HG03108 (cell line): ENCODE data around the gene OR2T27.
"Not testable (repeated sequence)": the region's sequence is repeated elsewhere in the genome, so short reads cannot be mapped to it uniquely, and the experiment has no call there.

ENCODE experiments used
- ATAC-seq: cut with Tn5 transposase; IDR thresholded peaks from one replicate; pipeline ENCODE4 v1.9.1; 2021; ENCODE audit warnings: moderate library complexity; ENCODE audit not compliant: unreplicated experiment

The OR2T27 gene, protein sequence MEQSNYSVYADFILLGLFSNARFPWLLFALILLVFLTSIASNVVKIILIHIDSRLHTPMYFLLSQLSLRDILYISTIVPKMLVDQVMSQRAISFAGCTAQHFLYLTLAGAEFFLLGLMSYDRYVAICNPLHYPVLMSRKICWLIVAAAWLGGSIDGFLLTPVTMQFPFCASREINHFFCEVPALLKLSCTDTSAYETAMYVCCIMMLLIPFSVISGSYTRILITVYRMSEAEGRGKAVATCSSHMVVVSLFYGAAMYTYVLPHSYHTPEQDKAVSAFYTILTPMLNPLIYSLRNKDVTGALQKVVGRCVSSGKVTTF

DNA sequence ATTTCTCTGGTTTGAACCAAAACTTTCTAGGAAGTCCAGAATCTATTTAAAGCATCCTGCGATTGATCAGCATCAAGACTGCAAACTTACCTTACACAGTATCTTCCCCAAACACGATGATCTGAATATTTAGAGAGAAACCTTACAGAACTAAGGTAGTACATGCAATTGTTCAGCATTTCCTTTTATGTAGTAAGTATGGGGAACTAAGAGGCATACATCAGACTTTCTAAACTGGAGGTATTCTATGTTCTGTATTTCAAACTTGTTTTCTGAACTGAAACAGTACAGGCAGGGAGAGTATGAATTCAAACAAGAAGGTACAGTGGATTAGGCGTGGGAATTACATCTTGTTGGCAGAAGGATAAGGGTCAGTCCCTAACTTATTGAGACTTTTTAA is at the start of gene OR2T27:
TSS of gene OR2T27 (minus strand) at position 175 of the 400 bp plus-strand sequence. CDS start 4,644 bp downstream, outside the sequence.
- not testable (repeated sequence) for ATAC-seq

DNA sequence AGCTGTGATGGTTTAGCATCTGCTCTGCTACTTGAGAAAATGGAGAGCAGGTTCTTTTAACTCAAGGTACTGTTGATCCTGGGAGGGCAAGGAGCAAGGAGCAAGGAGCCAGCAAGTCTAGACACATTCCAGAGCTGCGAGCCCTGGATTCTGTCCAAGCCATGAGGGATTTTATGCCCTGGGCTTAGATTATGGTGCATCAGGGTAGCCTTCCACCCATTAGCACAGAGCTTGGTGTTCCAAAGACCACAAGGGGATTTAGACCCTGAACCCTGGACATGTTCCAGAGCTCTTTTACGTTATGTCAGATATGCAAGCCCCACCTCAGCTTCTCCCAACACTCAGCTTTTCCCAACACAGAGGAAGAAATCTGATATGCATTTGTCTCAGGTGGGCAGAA is 49.3 kb upstream of the OR2T27 start:
- no peak for ATAC-seq

DNA sequence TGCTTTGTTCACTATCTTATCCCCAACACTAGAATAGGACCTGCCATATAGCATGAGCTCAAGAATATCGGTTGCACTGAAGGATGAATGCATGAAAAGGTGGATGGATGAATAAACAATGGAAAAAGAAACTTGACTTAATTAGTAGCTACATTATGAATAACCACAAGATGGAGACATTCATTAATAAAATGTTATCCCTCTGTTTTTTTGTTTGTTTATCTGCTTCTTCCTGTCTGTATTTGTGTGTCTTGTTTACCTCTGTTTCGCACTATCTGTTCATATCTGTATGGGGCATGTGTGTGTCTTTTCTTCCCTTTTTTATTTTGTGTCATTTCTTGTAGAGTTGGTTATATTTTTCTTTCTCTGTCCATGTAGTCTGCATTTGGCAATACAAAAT is 48.3 kb upstream of the OR2T27 start:
- no peak for ATAC-seq

DNA sequence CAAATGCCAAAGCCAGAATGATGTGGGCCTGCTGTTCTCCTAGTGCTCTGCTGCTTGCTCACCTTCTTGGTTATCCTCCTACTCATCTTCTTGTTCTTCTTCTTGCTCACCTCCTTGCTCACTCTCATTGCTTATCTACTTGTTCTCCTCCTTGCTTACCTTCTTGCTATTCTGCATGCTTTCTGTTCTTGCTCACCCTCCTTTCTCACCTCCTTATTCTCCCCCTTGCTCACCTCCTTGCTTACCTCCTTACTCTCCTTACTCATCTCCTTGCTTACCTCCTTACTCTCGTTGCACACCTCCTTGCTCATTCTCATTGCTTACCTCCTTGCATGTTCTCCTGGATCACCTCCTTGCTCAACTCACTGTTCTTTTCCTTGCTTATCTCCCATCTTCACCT is 47.4 kb upstream of the OR2T27 start, which contains the start of gene OR14I1:
TSS of gene OR14I1 (minus strand) at position 53 of the 400 bp plus-strand sequence.
- ATAC-seq = no peak

DNA sequence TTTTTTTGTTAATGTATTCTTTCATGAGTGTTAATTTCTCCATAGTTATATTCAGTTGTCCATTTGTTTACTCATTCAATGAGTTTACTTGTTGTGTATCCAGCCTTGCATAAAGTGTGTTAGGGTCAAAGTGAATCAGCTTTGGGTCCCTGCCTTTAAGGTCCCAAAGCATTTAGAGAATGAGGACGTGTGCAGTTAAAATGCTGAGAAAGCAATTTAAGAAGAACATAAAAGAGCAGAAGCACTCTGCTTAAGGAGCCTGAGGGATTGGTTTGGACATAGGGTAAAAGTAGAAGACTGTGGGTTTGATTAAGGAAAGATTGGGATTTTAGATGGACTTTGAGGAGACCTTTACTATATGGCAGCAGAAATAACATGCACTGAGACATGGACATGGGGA is 43.8 kb upstream of the OR2T27 start:
- ATAC-seq = no peak

DNA sequence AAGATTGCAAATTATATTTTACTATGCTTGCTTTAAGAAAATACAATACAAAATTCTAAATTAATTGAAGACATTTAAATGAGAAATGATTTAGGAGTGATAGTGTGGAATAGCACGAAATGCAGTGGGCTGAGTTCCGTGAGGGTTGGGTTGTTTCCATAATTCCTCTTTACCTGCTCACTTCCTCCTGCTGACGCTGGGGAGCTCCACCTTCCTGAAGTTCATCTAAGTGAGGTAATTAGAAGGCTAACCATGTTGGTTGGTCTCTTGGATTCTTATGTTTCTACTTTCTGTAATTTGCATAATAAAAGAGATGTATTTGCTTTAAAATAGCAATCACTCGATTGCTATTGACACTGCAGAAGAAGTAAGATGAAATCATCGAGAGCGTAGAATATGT is 42.6 kb upstream of the OR2T27 start:
- no peak for ATAC-seq

DNA sequence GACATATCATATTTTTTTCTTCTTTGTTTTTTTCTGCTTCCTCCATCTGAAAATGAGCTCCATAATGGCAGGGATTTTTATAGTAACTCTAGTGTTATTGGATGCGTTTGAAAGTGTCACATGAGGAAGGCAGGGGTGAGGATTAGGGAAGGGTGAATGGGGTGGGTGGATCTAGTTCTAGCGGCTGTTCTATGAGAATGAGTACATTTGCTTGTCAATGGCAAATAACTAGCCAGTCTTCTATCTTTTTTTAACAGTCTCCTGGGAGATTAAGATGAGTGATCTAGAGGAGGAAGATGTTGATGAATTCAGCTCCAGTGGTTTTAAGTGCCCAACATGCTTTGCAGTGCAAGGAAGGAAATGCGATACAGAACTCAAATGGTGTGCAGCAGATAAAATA is 41.4 kb upstream of the OR2T27 start:
- ATAC-seq = no peak

DNA sequence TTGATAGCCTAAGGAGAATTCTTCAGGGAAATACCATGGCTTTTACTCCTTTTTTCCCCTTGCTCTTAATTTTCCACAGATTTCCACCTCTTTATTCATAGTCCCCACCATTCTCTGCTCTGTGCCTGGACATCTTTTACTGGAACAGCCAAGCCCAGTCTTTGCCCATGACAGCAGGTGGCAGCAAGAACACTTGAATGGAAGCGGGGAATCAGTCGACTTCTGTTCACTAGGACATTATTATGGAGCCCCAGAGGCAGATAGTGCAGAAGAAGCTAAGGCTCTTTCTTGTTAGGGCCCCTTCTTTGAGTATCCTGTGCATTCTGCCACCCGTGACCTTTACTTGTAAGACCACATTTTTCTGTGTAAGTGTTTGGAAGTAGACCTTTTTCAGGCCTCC is 40.9 kb upstream of the OR2T27 start:
- no peak for ATAC-seq

DNA sequence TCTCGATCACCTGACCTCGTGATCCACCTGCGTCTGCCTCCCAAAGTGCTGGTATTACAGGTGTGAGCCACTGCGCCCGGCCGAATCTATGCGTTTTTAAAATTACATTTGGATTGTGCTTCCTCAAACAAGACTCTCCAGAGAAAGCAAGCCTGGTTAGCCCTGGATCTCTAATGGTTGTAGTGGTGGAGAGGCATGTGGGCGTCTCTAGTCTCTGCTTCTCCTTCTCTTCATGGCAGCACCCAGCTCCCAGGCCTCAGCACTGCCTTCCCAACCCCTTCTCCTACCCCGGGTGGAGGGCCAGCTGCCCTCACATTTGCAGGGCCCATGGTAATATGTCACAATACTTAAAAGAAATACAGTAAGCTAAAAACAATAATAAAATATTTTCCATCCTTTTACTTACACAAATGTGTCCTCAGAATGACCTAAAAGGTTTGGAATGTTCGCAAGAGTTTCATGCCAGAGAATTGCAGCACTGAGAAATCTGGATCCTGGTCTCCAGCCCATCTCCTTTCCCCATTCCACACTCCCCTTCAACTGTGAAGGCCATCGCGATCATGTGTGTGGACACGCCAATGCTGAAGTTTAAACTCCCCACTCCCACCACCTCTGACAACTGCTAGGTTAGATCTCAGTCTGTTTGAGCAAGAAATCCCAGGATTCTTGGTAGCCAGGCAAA is 40.3 kb upstream of the OR2T27 start:
- no peak for ATAC-seq

DNA sequence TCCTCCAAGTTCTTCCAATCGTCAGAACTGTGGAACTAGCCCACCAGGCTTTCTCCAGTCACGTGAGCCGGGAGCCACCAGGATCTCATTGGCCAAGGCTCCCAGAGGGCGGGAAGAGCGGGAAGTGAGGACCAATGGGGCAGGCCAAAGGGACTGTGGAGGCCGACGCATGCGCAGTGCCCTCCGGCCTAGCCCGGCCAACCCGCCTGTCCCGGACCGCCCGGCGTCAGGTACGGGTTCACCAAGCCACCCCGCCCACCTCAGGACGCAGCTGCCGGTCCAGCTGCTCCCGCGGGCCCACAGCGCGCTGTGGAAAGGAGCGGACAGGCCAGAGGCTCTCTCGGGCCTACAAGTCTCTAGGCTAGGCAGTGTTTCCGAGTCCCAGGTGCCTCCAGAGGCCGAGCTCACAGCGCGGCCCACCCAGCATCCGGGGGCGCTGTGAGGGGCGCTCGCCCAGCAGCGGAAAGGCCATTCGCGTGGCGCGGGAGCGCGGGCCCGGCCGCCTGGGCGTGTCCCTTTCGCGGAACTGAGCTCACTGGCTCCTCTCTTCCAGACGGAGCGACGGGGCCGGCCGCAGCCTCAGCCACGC is 36.3 kb upstream of the OR2T27 start:
- ATAC-seq = no peak

DNA sequence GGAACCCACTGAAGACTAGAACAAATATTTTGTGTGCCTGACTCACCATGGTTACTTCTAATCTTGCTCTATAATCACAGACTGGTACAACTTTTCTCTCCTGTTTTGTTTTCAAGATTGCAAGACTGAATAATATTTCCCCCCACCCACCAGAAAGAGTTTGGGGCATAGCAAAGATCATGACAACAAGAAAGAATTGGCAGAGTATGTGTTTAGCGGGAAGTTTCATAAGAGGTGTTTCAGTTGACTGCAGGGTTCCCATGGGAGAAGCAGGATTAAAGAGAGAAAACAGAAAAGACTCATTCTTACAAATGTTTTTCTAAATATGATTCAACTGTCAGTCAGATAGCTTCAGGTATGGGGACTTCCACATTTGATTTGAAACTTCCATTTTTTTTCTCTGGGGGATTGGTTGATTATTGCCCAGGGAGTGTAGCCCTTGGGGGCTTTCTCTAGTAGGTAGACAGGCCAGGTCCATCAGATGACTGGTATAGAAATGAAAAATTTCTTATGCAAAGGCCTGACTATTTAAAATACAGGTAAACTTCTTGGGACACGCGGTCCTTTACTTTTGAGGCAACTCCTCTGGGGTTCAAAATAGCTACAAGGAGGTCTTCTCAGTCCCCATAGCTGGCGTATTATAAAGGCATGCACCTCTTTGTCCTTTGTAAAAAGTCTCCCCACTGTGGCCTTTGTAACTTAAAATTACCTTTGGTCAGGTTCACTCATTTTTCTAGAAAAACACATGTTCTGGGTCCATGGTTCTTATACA is 33.4 kb upstream of the OR2T27 start:
- ATAC-seq = peak; percentile 71

DNA sequence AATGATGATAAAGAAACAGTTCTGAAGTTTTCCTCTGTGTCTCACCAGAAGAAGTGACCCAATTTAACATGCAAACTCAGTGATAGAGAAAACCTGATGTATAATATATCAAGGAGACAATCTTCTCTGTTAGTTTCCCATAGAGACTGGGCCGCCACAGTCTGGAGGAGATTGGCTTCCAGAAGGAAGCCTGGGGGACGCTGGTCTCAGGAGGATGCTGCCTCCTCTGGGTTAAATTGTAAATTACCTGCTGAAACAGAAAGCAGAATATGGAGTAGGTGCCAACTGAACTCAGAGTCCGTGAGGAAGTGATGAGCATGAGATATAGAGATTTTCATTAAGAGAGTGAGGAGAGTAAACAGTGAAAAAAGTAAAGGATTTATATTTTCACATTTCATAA is 31.5 kb upstream of the OR2T27 start:
- peak; percentile 77 for ATAC-seq

DNA sequence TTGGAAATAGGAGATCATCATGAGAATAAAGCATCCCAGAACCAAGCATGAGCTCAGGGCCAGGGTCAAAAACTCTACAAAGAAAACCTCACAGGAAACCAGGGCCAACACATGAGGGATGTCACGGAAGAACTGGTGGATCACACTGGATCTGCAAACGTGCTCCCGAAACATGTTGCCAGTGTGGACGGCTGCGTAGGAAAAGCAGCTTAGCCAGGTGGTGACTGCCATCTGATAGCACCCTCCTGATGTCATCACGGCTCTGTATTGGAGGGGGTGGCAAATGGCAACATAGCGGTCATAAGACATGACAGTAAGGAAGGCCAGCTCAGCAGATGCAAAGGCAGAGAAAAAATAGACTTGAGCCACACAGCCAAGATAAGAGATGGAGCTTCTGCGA is 26.3 kb upstream of the OR2T27 start:
- ATAC-seq = no peak

DNA sequence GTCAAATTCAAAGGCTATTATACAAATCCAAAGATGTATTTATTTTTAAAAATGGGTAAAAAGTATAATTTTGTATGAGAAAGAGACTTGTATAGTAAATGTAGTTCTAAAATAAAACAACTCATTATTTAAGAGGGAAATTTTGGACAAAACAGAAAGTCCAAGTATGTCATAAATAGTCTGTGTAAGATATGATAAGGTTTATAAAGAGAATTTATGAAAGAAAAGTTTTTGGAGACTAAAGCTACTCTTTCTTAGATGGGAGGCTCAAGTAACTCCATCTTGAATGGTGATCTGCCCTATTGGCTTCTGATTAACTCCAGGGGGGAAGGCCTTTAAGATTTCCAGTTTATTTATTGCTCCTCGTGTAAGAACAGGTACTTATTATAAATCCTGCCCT is 14.7 kb upstream of the OR2T27 start:
- ATAC-seq = no peak

DNA sequence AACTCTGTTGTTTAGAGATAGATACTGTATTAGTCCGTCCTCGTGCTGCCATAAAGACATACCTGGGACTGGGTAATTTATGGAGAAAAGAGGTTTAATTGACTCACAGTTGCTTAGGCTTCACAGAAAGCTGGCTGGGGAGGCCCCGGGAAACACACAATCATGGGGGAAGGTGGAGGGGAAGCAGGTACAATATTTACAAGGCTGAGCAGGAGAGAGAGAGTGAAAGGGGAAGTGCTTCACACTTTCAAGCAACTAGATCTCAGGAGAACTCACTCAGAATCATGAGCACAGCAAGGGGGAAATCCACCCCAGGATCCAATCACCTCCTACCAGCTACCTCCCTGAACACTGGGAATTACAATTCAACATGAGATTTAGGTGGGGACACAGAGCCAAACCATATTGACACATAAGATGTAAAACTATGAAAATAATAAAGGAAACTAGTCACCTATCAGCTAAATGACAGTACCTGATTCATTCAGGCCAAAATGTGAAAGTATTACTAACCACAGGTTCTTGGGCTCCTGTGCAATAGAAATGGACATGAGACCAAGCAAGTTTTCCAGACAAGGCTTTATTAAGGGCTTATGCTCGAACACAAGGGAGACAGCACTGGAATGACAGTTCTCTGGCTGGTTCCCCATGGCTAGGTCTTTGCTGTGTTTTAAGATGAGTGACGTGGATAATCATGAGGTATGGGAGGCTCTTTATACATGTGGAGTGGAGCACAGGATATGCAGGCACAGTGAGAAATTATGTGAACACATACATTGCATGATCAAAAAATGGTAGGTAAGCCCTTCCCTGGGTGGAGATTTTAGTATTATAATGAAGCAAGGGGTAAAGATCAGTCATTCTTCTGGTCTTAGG is 8.4 kb upstream of the OR2T27 start:
- ATAC-seq = peak; percentile 96

DNA sequence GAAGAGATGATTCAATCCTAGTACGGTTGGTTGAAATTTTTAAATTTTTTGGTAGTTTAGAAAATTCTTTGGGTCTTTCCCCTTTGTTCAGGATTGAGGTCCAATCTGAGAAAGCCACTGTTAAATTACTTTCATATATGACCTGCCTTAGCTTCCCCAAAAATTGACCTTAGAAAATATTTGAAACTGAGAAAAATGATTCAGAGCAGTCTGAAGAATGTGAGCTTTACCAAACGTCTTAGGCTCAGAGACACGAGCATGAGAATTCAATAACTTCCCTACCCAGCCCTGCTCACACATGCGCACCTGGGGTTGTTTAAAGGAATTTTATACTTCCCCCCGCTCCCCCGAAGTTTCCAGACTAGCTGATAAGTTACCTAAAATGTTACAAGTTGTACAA is 1.5 kb upstream of the OR2T27 start:
- not testable (repeated sequence) for ATAC-seq

DNA sequence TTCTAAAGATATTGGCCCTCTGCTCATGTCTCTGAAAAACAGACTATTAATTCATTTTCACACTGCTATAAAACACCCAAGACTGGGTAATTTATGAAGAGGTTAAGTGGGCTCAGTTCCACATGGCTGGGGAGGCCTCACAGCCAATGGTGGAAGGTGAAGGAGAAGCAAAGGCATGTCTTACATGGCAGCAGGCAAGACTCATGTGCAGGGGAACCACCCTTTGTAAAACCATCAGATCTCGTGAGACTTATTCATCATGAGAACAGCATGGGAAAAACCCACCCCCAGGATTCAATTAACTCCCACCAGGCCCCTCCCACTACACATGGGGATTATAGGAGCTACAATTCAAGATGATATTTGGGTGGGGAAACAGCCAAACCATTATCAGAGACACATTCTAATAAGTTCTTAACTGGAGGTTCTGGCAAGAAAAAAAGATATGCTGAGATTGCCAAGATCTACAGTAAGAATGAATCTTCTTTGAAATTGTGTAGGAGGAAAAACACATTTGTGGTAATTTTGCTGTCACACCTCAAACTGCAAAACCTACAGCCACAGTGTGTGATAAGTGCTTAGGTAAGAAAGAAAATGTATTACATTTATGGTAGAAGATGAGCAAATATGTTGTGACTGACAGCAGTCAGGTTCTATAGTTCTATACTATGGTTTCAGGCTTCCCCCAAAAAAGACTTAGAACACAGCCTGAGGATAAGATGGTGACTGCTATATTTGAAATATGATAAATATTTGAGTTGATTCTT is 6.4 kb downstream of the OR2T27 start:
- ATAC-seq = not testable (repeated sequence)

DNA sequence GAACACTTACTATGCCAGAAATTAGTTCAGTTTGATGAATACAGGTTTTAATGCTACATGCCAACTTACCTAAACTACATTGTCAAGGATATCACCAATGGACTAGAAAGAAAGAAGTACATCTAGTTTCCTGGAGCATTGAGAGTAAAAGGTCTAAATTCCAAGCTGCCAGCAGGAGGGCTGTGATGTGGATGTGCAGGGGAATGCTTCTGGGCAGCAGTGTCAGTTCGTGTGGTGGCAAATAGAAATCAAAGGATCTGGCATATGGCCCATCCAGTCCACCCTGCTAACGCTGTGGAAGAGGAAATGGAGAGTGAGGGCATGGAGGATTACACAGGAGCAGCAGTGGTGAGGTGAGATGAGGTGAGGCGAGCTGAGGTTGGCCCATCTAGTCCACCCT is 10.2 kb downstream of the OR2T27 start, which contains the start of gene OR2T35:
TSS of gene OR2T35 (minus strand) at position 101 of the 400 bp plus-strand sequence. CDS start 6,020 bp downstream, outside the sequence.
- not testable (repeated sequence) for ATAC-seq

DNA sequence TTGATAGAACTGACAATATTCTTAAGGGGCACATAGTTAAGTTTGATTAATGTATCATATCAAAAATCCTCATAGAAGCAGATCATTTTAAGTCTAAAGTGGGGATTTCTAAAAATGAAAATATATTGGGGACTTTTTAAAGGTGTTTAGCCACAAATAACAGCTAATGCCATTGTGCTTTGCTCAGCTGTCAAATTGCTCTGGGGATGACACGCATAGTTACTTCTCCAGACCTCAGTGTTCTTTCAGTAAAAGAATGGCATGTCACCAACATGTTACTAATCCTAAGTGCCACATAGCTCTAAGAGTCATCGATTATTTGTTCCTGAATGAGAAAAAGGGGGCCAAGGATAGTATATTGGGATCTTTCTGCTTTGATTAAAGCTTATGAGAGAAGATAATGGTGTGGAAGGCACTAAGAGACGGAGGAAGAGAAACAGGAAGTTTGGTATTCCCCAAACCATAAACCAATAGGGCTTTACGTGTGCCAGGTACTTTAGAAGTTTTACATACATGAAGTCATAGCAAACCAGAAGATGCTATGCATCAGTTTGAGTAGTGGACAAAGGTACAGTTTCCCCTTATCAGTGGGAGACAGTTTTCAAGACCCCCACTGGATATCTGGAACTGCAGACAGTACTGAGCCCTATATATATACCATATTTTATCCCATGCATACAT is 12.2 kb downstream of the OR2T27 start:
- ATAC-seq = peak; percentile 48
